Mesenchymal stem cell (in vitro differentiated cells and primary cell): ENCODE measurements around the gene AHDC1.

Experiments
- DNase-seq: peaks from one replicate; pipeline ENCODE4 v3.0.0-alpha.2; 2013
- H2AFZ ChIP-seq: one replicate; pipeline ENCODE4 v1.6.1; 2013; ENCODE audit warnings: low read depth, mild to moderate bottlenecking, control low read depth, inconsistent platforms, low read length, moderate library complexity
- H2AK5ac ChIP-seq: 2 replicates; pipeline ENCODE4 v1.6.1; 2013; ENCODE audit warnings: low read length, moderate library complexity, mild to moderate bottlenecking, inconsistent platforms; ENCODE audit not compliant: severe bottlenecking
- H2BK120ac ChIP-seq: one replicate; pipeline ENCODE4 v1.6.1; 2013; ENCODE audit warnings: low read depth, mild to moderate bottlenecking, inconsistent platforms, low read length, moderate library complexity
- H2BK12ac ChIP-seq, 2 experiments: one replicate each; pipeline ENCODE4 v1.6.1; 2013; ENCODE audit warnings: inconsistent platforms in 2 of 2, low read length in 2 of 2, mild to moderate bottlenecking in 2 of 2, moderate library complexity in 2 of 2, control low read depth in 1 of 2
- H2BK15ac ChIP-seq: one replicate; pipeline ENCODE4 v1.6.1; 2013; ENCODE audit warnings: mild to moderate bottlenecking, low read depth, inconsistent platforms; ENCODE audit not compliant: poor library complexity, severe bottlenecking
- H2BK5ac ChIP-seq: 2 replicates; pipeline ENCODE4 v1.6.1; 2013; ENCODE audit warnings: low read depth, mild to moderate bottlenecking, low read length, control low read depth, inconsistent platforms; ENCODE audit not compliant: poor library complexity, severe bottlenecking
- H3K14ac ChIP-seq, 2 experiments: one replicate each; pipeline ENCODE4 v1.6.1; 2013; ENCODE audit warnings: inconsistent platforms in 2 of 2, low read length in 2 of 2, control low read depth in 1 of 2, mild to moderate bottlenecking in 1 of 2, moderate library complexity in 1 of 2
- H3K18ac ChIP-seq, 2 experiments: one replicate each; pipeline ENCODE4 v1.6.1; 2013; ENCODE audit warnings: inconsistent platforms in 2 of 2, low read length in 2 of 2, control low read depth in 1 of 2, low read depth in 1 of 2, mild to moderate bottlenecking in 1 of 2
- H3K23ac ChIP-seq, 2 experiments: one replicate each; pipeline ENCODE4 v1.6.1; 2013; ENCODE audit warnings: inconsistent platforms in 2 of 2, low read length in 2 of 2, mild to moderate bottlenecking in 2 of 2, moderate library complexity in 2 of 2, control low read depth in 1 of 2
- H3K27ac ChIP-seq: 2 replicates; pipeline ENCODE4 v1.5.1; 2013; ENCODE audit warnings: mild to moderate bottlenecking, moderate library complexity, low read length, control low read depth, inconsistent platforms; ENCODE audit not compliant: poor library complexity, severe bottlenecking
- H3K27me3 ChIP-seq, 2 experiments: 2 replicates each; pipeline versions ENCODE4 v1.6.1 to v1.7.0; 2013; ENCODE audit warnings: low read length in 2 of 2, mild to moderate bottlenecking in 2 of 2, moderate library complexity in 2 of 2, control low read depth in 1 of 2, inconsistent platforms in 1 of 2; ENCODE audit not compliant: control insufficient read depth in 1 of 2, insufficient read depth in 1 of 2
- H3K36me3 ChIP-seq, 2 experiments: 2 replicates each; pipeline versions ENCODE4 v1.6.1 to v1.7.0; 2013; ENCODE audit warnings: low read length in 2 of 2, control low read depth in 1 of 2, inconsistent platforms in 1 of 2, low read depth in 1 of 2, mild to moderate bottlenecking in 1 of 2; ENCODE audit not compliant: insufficient read depth in 2 of 2, control insufficient read depth in 1 of 2
- H3K4ac ChIP-seq, 2 experiments: one replicate each; pipeline ENCODE4 v1.6.1; 2013; ENCODE audit warnings: inconsistent platforms in 2 of 2, low read length in 2 of 2, mild to moderate bottlenecking in 2 of 2, moderate library complexity in 2 of 2, control low read depth in 1 of 2, low read depth in 1 of 2
- H3K4me1 ChIP-seq: 2 replicates; pipeline ENCODE4 v1.6.1; 2013; ENCODE audit warnings: low read depth, low read length, control low read depth; ENCODE audit not compliant: control insufficient read depth, insufficient read depth
- H3K4me2 ChIP-seq: 2 replicates; pipeline ENCODE4 v1.6.1; 2013; ENCODE audit warnings: low read length, mild to moderate bottlenecking, inconsistent platforms; ENCODE audit not compliant: poor library complexity, severe bottlenecking
- H3K4me3 ChIP-seq, 2 experiments: 2 replicates each; pipeline versions ENCODE4 v1.5.1 to v1.7.0; 2013; ENCODE audit warnings: low read length in 2 of 2, mild to moderate bottlenecking in 2 of 2, control low read depth in 1 of 2, low read depth in 1 of 2; ENCODE audit not compliant: insufficient read depth in 1 of 2
- H3K79me1 ChIP-seq: replicated peaks from 2 replicates; pipeline ENCODE4 v1.6.1; 2013; ENCODE audit warnings: mild to moderate bottlenecking, control low read depth, low read length, inconsistent platforms; ENCODE audit not compliant: poor library complexity, severe bottlenecking
- H3K9ac ChIP-seq: 2 replicates; pipeline ENCODE4 v1.7.0; 2013; ENCODE audit warnings: mild to moderate bottlenecking, low read length, moderate library complexity
- H3K9me3 ChIP-seq: 2 replicates; pipeline ENCODE4 v1.7.0; 2013; ENCODE audit warnings: mild to moderate bottlenecking, low read length; ENCODE audit not compliant: control insufficient read depth
- H4K8ac ChIP-seq: one replicate; pipeline ENCODE4 v1.6.1; 2013; ENCODE audit warnings: inconsistent platforms, mild to moderate bottlenecking, low read length, moderate library complexity
- H4K91ac ChIP-seq: one replicate; pipeline ENCODE4 v1.6.1; 2013; ENCODE audit warnings: mild to moderate bottlenecking, low read length, inconsistent platforms
- WGBS: methylation state at CpG from one replicate; pipeline ENCODE4 v1.1.7; 2013; ENCODE audit warnings: mixed read lengths; 5-methylcytosine and 5-hydroxymethylcytosine counted together

AHDC1 gene

DNA sequence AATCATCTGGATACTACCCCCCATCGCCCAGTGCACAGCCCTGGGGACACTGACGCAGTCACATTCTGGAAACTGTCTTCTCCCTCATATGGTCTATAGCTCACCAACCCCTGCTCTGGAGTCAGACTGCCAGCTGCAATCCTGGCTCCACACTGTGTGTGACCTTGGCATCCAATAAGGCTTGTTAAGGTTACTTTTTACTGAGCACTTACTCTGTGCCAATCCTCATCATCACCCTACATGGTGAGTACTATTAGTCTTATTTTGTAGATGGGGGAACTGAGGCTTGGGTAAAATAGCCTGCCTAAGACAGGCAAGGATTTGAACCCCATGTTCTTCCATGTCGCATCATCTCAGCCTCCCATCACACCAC lies 34.9 kb downstream of the AHDC1 start:
- Histone ChIP-seq H4K91ac (no peak overlapping the region), H2BK5ac (no peak overlapping the region), H3K9ac (no peak overlapping the region), H3K27me3 (no peaks in the 10 kb centered on the region), H2BK15ac (no peak overlapping the region), H3K9me3 (no peaks in the 10 kb centered on the region), H4K8ac (no peak overlapping the region), H3K23ac (no peak overlapping the region), H3K27ac (peak overlapping the region; percentile 66), H2BK120ac (no peak overlapping the region), H3K18ac (no peak overlapping the region), H3K79me1 (peaks cover 30% of the 10 kb centered on the region), H3K4me3 (no peak overlapping the region), H2AFZ (no peak overlapping the region), H3K4me1 (peaks cover 83% of the 10 kb centered on the region), H3K4me2 (no peak overlapping the region), H2BK12ac (peak overlapping the region in 1 of 2 experiments; percentile 46), H2AK5ac (no peak overlapping the region), H3K14ac (no peak overlapping the region), H3K36me3 (peaks cover 0 to 17% of the 10 kb centered on the region in 2 experiments), H3K4ac (no peak overlapping the region)
- DNase-seq = peak; percentile 53
- 87% methylated on average over 3 of the region's 3 CpGs for WGBS

DNA sequence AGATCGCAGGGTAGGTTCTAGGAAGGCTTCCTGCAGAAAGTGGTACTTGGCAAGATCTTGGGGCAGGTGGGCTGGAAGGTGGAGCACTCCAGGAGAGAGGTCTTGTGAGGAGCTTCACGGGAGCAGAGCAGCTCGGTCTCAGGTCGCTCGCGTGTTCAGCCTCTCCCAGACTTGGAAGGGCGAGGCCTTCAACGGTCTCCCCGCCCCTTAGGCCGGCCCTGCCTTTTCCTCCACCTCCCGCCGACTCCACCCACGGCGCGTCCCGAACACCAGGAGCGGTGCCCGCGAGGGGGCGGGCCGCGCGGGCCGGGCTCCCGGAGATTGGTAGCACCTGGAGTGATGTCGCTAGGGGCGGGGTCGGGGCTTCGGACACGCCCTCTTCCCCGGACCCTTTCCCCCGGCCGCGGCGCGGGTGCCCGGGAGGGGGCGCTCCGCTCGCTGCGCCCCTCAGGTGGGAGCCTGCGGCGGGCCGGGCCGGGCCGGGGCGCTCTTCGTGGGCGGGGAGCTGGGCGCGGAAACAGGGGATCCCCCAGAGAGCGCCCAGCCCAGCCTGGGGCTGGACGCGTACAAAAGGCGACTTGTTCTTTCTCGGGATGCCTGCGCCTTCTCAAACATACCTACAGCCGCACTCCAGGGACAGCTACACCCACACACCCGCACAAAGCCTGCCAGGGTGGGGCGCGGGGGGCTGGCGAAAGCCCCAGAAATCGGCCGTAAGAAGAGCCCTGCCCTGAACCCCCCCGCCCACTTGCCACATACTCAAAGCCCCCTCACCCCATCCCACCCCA lies 35.5 kb downstream of the AHDC1 start:
- Histone ChIP-seq H3K9me3 (no peaks in the 10 kb centered on the region), H4K8ac (no peak overlapping the region), H2BK15ac (no peak overlapping the region), H3K4ac (peak overlapping the region in 1 of 2 experiments; percentile 85), H3K4me1 (peaks cover 84% of the 10 kb centered on the region), H2BK5ac (no peak overlapping the region), H3K18ac (peak overlapping the region; percentile 30 to 81), H2AFZ (no peak overlapping the region), H3K14ac (no peak overlapping the region), H3K79me1 (peaks cover 30% of the 10 kb centered on the region), H2BK12ac (peak overlapping the region; percentile 40 to 61), H2AK5ac (no peak overlapping the region), H4K91ac (peak overlapping the region; percentile 32), H3K4me2 (peak overlapping the region; percentile 50), H2BK120ac (peak overlapping the region; percentile 24), H3K27ac (peak overlapping the region; percentile 39), H3K27me3 (no peaks in the 10 kb centered on the region), H3K4me3 (peak overlapping the region in 1 of 2 experiments; percentile 52), H3K23ac (no peak overlapping the region), H3K9ac (peak overlapping the region; percentile 49), H3K36me3 (peaks cover 0 to 17% of the 10 kb centered on the region in 2 experiments)
- WGBS = 7% methylated on average over 38 of the region's 65 CpGs
- peak; percentile 91 for DNase-seq

DNA sequence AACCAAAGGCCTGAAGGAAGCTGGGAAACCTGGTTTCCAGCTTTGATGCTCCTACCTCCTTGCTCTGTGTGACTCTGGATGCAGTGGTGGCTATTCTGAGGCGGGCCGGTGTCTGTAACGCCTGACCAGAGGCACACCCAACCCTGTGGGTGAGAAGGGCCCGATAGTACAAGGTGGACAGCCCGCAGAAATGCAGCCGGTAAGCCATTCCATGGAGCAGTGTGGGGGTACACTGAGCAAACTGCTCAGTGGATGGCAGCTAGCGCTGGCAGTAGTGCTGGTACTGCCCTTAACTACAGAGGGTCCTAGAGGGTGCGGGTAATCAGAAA lies 36.0 kb downstream of the AHDC1 start:
- H3K27ac ChIP-seq = peak overlapping the region; percentile 39
- peak overlapping the region; percentile 28 for H3K9ac ChIP-seq
- H2BK12ac ChIP-seq = peak overlapping the region; percentile 40 to 61
- WGBS = 89% methylated on average over 8 of the region's 8 CpGs
- H3K79me1 ChIP-seq = peaks cover 29% of the 10 kb centered on the region
- no peak overlapping the region for H3K14ac ChIP-seq
- peak overlapping the region; percentile 12 for H2BK15ac ChIP-seq
- peak overlapping the region; percentile 38 for H2AK5ac ChIP-seq
- peak overlapping the region; percentile 32 for H4K91ac ChIP-seq
- H3K4me2 ChIP-seq = no peak overlapping the region
- H2BK5ac ChIP-seq = no peak overlapping the region
- H3K4ac ChIP-seq = peak overlapping the region; percentile 52 to 85
- DNase-seq = no peak
- no peaks in the 10 kb centered on the region for H3K27me3 ChIP-seq
- H2BK120ac ChIP-seq = peak overlapping the region; percentile 24
- no peak overlapping the region for H3K23ac ChIP-seq
- no peak overlapping the region for H2AFZ ChIP-seq
- H3K9me3 ChIP-seq = no peaks in the 10 kb centered on the region
- H3K4me3 ChIP-seq = peak overlapping the region in 1 of 2 experiments; percentile 52
- peaks cover 83% of the 10 kb centered on the region for H3K4me1 ChIP-seq
- peak overlapping the region; percentile 48 for H4K8ac ChIP-seq
- peaks cover 0 to 18% of the 10 kb centered on the region in 2 experiments for H3K36me3 ChIP-seq
- H3K18ac ChIP-seq = peak overlapping the region; percentile 14 to 81

GRCh38 chr1:27567146-27567526 lies 36.8 kb downstream of the AHDC1 start:
- H2BK15ac ChIP-seq = no peak overlapping the region
- 43% methylated on average over 15 of the region's 15 CpGs for WGBS
- H4K91ac ChIP-seq = peak overlapping the region; percentile 44
- H2BK120ac ChIP-seq = no peak overlapping the region
- peaks cover 83% of the 10 kb centered on the region for H3K4me1 ChIP-seq
- H3K4me2 ChIP-seq = no peak overlapping the region
- no peak for DNase-seq
- H3K9me3 ChIP-seq = no peaks in the 10 kb centered on the region
- H2BK5ac ChIP-seq = no peak overlapping the region
- no peak overlapping the region for H3K4me3 ChIP-seq
- peak overlapping the region in 1 of 2 experiments; percentile 36 for H3K14ac ChIP-seq
- peaks cover 33% of the 10 kb centered on the region for H3K79me1 ChIP-seq
- H4K8ac ChIP-seq = no peak overlapping the region
- peaks cover 0 to 22% of the 10 kb centered on the region in 2 experiments for H3K36me3 ChIP-seq
- peak overlapping the region in 1 of 2 experiments; percentile 57 for H2BK12ac ChIP-seq
- H3K27me3 ChIP-seq = no peaks in the 10 kb centered on the region
- H3K27ac ChIP-seq = peak overlapping the region; percentile 17
- peak overlapping the region in 1 of 2 experiments; percentile 43 for H3K18ac ChIP-seq
- no peak overlapping the region for H2AK5ac ChIP-seq
- no peak overlapping the region for H3K23ac ChIP-seq
- peak overlapping the region; percentile 42 for H3K9ac ChIP-seq
- H2AFZ ChIP-seq = no peak overlapping the region
- peak overlapping the region in 1 of 2 experiments; percentile 17 for H3K4ac ChIP-seq
